HepG2 (cell line): ENCODE data around the gene CUEDC2. TPM values are rescaled to one million over a fixed set of nuclear protein-coding genes. Genes with fewer than 3 reads are reported as not detected.

Experiments
- KDM2A ChIP-seq: sonication (generic); formaldehyde crosslinking; IDR thresholded peaks from 2 replicates; pipeline ENCODE4 v1.4.0; 2020; ENCODE audit warnings: low read depth, missing genetic modification reagents, borderline replicate concordance
- ZBTB3 ChIP-seq: sonication (generic); formaldehyde crosslinking; IDR thresholded peaks from 2 replicates; pipeline ENCODE4 v1.4.0; 2020; ENCODE audit warnings: low read depth, mild to moderate bottlenecking, moderate library complexity, missing genetic modification reagents, borderline replicate concordance
- ZNF263 ChIP-seq: sonication (generic); formaldehyde crosslinking; IDR thresholded peaks from 2 replicates; pipeline ENCODE4 v1.4.0; 2020; ENCODE audit warnings: missing genetic modification reagents
- ZNF282 ChIP-seq: fragments of 450-650 bp; IDR thresholded peaks from 2 replicates; pipeline ENCODE4 v1.6.1; 2018; ENCODE audit not compliant: partially characterized antibody
- ZNF589 ChIP-seq: sonication (generic); formaldehyde crosslinking; conservative IDR thresholded peaks from 2 replicates; pipeline ENCODE4 v1.8.0; 2022; ENCODE audit warnings: mild to moderate bottlenecking, moderate library complexity, missing genetic modification reagents
- ZNF703 ChIP-seq: sonication (generic); formaldehyde crosslinking; IDR thresholded peaks from 2 replicates; pipeline ENCODE4 v1.5.1; 2020; ENCODE audit warnings: missing genetic modification reagents, mild to moderate bottlenecking, moderate library complexity, borderline replicate concordance
- polyA plus RNA-seq, 8 experiments: library from polyadenylated mRNA; depleted of rRNA in 3 of 8; stranded (reverse) in 7 of 8; unstranded in 1 of 8; fragments of >200 nt; fragmentation: Illumina TruSeq in 4 of 8; extraction: Trizol in 4 of 8; gene quantifications; 2 replicates each; pipeline versions ENCODE4 v1.2.1 to v1.2.3, GENCODE V29; 2011 to 2016; ENCODE audit warnings: low read depth in 4 of 8, missing spikeins in 1 of 8, mixed read lengths in 1 of 8; ENCODE audit not compliant: insufficient read depth in 1 of 8
- total RNA-seq, 5 experiments: library from RNA; depleted of rRNA; stranded (reverse); fragments of >200 nt; fragmentation: Illumina TruSeq; extraction: Trizol; gene quantifications; 2 replicates each; pipeline ENCODE4 v1.2.3, GENCODE V29; 2016; ENCODE audit warnings: low read depth in 1 of 5
- TF ChIP-seq, protein P1 (sequence below): sonication (generic); formaldehyde crosslinking; IDR thresholded peaks from 2 replicates; pipeline ENCODE4 v1.4.0; 2020; ENCODE audit warnings: missing genetic modification reagents
- TF ChIP-seq, protein P2 (sequence below): sonication (generic); formaldehyde crosslinking; IDR thresholded peaks from 2 replicates; pipeline ENCODE4 v1.4.0; 2020; ENCODE audit warnings: mild to moderate bottlenecking, missing genetic modification reagents, borderline replicate concordance

The CUEDC2 gene
- total and polyA plus RNA-seq, 2 of the 13 experiments (the other 11 are each of a cell fraction or from before 2014, with no cell fraction given) = 13.1 to 18.4 TPM

GRCh38 chr10:102432162-102432950 lies at the start of gene CUEDC2 (continued):
- TF ChIP-seq, protein P1, sequence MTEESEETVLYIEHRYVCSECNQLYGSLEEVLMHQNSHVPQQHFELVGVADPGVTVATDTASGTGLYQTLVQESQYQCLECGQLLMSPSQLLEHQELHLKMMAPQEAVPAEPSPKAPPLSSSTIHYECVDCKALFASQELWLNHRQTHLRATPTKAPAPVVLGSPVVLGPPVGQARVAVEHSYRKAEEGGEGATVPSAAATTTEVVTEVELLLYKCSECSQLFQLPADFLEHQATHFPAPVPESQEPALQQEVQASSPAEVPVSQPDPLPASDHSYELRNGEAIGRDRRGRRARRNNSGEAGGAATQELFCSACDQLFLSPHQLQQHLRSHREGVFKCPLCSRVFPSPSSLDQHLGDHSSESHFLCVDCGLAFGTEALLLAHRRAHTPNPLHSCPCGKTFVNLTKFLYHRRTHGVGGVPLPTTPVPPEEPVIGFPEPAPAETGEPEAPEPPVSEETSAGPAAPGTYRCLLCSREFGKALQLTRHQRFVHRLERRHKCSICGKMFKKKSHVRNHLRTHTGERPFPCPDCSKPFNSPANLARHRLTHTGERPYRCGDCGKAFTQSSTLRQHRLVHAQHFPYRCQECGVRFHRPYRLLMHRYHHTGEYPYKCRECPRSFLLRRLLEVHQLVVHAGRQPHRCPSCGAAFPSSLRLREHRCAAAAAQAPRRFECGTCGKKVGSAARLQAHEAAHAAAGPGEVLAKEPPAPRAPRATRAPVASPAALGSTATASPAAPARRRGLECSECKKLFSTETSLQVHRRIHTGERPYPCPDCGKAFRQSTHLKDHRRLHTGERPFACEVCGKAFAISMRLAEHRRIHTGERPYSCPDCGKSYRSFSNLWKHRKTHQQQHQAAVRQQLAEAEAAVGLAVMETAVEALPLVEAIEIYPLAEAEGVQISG (CRISPR knock-in tag) = peak; percentile 100
- TF ChIP-seq, protein P2, sequence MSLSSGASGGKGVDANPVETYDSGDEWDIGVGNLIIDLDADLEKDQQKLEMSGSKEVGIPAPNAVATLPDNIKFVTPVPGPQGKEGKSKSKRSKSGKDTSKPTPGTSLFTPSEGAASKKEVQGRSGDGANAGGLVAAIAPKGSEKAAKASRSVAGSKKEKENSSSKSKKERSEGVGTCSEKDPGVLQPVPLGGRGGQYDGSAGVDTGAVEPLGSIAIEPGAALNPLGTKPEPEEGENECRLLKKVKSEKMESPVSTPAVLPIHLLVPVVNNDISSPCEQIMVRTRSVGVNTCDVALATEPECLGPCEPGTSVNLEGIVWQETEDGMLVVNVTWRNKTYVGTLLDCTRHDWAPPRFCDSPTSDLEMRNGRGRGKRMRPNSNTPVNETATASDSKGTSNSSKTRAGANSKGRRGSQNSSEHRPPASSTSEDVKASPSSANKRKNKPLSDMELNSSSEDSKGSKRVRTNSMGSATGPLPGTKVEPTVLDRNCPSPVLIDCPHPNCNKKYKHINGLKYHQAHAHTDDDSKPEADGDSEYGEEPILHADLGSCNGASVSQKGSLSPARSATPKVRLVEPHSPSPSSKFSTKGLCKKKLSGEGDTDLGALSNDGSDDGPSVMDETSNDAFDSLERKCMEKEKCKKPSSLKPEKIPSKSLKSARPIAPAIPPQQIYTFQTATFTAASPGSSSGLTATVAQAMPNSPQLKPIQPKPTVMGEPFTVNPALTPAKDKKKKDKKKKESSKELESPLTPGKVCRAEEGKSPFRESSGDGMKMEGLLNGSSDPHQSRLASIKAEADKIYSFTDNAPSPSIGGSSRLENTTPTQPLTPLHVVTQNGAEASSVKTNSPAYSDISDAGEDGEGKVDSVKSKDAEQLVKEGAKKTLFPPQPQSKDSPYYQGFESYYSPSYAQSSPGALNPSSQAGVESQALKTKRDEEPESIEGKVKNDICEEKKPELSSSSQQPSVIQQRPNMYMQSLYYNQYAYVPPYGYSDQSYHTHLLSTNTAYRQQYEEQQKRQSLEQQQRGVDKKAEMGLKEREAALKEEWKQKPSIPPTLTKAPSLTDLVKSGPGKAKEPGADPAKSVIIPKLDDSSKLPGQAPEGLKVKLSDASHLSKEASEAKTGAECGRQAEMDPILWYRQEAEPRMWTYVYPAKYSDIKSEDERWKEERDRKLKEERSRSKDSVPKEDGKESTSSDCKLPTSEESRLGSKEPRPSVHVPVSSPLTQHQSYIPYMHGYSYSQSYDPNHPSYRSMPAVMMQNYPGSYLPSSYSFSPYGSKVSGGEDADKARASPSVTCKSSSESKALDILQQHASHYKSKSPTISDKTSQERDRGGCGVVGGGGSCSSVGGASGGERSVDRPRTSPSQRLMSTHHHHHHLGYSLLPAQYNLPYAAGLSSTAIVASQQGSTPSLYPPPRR (CRISPR knock-in tag) = peak; percentile 48; the same call in 1 of the 2 replicates
- TF ChIP-seq ZNF263 (CRISPR knock-in tag) (peak; percentile 15; the same call in 1 of the 2 replicates), ZNF282 (no peak), ZBTB3 (CRISPR knock-in tag) (peak; percentile 78; the same call in 1 of the 2 replicates), KDM2A (CRISPR knock-in tag) (peak; percentile 89; the same call in 1 of the 2 replicates), ZNF703 (CRISPR knock-in tag) (0 out of 2 replicates have a peak, but pooled peaks have one; percentile 27), ZNF589 (CRISPR knock-in tag) (no peak)
- TF ChIP-seq, all 625 proteins: peak for 246
